ENCODE measurements around the gene GABRR1.

The GABRR1 gene

GRCh38 chr6:89215391-89215790 is 1.8 kb downstream of the GABRR1 start:
- Histone ChIP-seq H3K27ac (ENCODE audit: low read length) (no peak overlapping the region), H3K4me1 (ENCODE audit: control insufficient read depth in 1 of 2, insufficient read depth in 2 of 2, low read length in 2 of 2) (no peaks in the 10 kb centered on the region), H3K36me3 (ENCODE audit: control insufficient read depth in 1 of 2, insufficient read depth in 2 of 2, low read length in 2 of 2) (no peaks in the 10 kb centered on the region), H3K4me3 (ENCODE audit: low read depth in 1 of 2, low read length in 2 of 2) (no peak overlapping the region), H3K27me3 (ENCODE audit: low read depth, low read length) (no peaks in the 10 kb centered on the region), H3K9me3 (ENCODE audit: control insufficient read depth in 1 of 2, low read length in 2 of 2) (no peaks in the 10 kb centered on the region)

GRCh38 chr6:89214197-89214596 is 3.0 kb downstream of the GABRR1 start:
- Histone ChIP-seq H3K4me1 (ENCODE audit: control insufficient read depth in 1 of 2, insufficient read depth in 2 of 2, low read length in 2 of 2) (no peaks in the 10 kb centered on the region), H3K27me3 (ENCODE audit: low read depth, low read length) (no peaks in the 10 kb centered on the region), H3K27ac (ENCODE audit: low read length) (no peak overlapping the region), H3K4me3 (ENCODE audit: low read depth in 1 of 2, low read length in 2 of 2) (no peak overlapping the region), H3K9me3 (ENCODE audit: control insufficient read depth in 1 of 2, low read length in 2 of 2) (no peaks in the 10 kb centered on the region), H3K36me3 (ENCODE audit: control insufficient read depth in 1 of 2, insufficient read depth in 2 of 2, low read length in 2 of 2) (no peaks in the 10 kb centered on the region)

- Histone ChIP-seq H3K27ac (ENCODE audit: low read length) (no peak overlapping the region), H3K4me3 (ENCODE audit: low read depth in 1 of 2, low read length in 2 of 2) (no peak overlapping the region), H3K9me3 (ENCODE audit: control insufficient read depth in 1 of 2, low read length in 2 of 2) (no peaks in the 10 kb centered on the region), H3K4me1 (ENCODE audit: control insufficient read depth in 1 of 2, insufficient read depth in 2 of 2, low read length in 2 of 2) (no peaks in the 10 kb centered on the region), H3K27me3 (ENCODE audit: low read depth, low read length) (no peaks in the 10 kb centered on the region), H3K36me3 (ENCODE audit: control insufficient read depth in 1 of 2, insufficient read depth in 2 of 2, low read length in 2 of 2) (no peaks in the 10 kb centered on the region)
Measured at GRCh38 chr6:89212472-89212871, 4.7 kb downstream of the GABRR1 start.

GRCh38 chr6:89209457-89209856 is 7.7 kb downstream of the GABRR1 start:
- no peak overlapping the region for H3K27ac ChIP-seq (ENCODE audit: low read length)
- H3K4me3 ChIP-seq (ENCODE audit: low read depth in 1 of 2, low read length in 2 of 2), result no peak overlapping the region
- no peaks in the 10 kb centered on the region for H3K36me3 ChIP-seq (ENCODE audit: control insufficient read depth in 1 of 2, insufficient read depth in 2 of 2, low read length in 2 of 2)
- H3K4me1 ChIP-seq (ENCODE audit: control insufficient read depth in 1 of 2, insufficient read depth in 2 of 2, low read length in 2 of 2), result no peaks in the 10 kb centered on the region
- no peaks in the 10 kb centered on the region for H3K27me3 ChIP-seq (ENCODE audit: low read depth, low read length)
- H3K9me3 ChIP-seq (ENCODE audit: control insufficient read depth in 1 of 2, low read length in 2 of 2), result no peaks in the 10 kb centered on the region

- Histone ChIP-seq H3K4me1 (ENCODE audit: control insufficient read depth in 1 of 2, insufficient read depth in 2 of 2, low read length in 2 of 2) (no peaks in the 10 kb centered on the region), H3K4me3 (ENCODE audit: low read depth in 1 of 2, low read length in 2 of 2) (no peak overlapping the region), H3K27ac (ENCODE audit: low read length) (no peak overlapping the region), H3K36me3 (ENCODE audit: control insufficient read depth in 1 of 2, insufficient read depth in 2 of 2, low read length in 2 of 2) (no peaks in the 10 kb centered on the region), H3K27me3 (ENCODE audit: low read depth, low read length) (no peaks in the 10 kb centered on the region), H3K9me3 (ENCODE audit: control insufficient read depth in 1 of 2, low read length in 2 of 2) (no peaks in the 10 kb centered on the region)
Measured at GRCh38 chr6:89208551-89208950, 8.6 kb downstream of the GABRR1 start.

GRCh38 chr6:89205819-89206218 is 11.3 kb downstream of the GABRR1 start:
- H3K27me3 ChIP-seq (ENCODE audit: low read depth, low read length), result no peaks in the 10 kb centered on the region
- no peak overlapping the region for H3K27ac ChIP-seq (ENCODE audit: low read length)
- no peaks in the 10 kb centered on the region for H3K9me3 ChIP-seq (ENCODE audit: control insufficient read depth in 1 of 2, low read length in 2 of 2)
- no peak overlapping the region for H3K4me3 ChIP-seq (ENCODE audit: low read depth in 1 of 2, low read length in 2 of 2)
- H3K4me1 ChIP-seq (ENCODE audit: control insufficient read depth in 1 of 2, insufficient read depth in 2 of 2, low read length in 2 of 2), result no peaks in the 10 kb centered on the region
- H3K36me3 ChIP-seq (ENCODE audit: control insufficient read depth in 1 of 2, insufficient read depth in 2 of 2, low read length in 2 of 2), result no peaks in the 10 kb centered on the region

- H3K4me1 ChIP-seq (ENCODE audit: control insufficient read depth in 1 of 2, insufficient read depth in 2 of 2, low read length in 2 of 2), result no peaks in the 10 kb centered on the region
- H3K27ac ChIP-seq (ENCODE audit: low read length), result no peak overlapping the region
- no peaks in the 10 kb centered on the region for H3K27me3 ChIP-seq (ENCODE audit: low read depth, low read length)
- no peaks in the 10 kb centered on the region for H3K36me3 ChIP-seq (ENCODE audit: control insufficient read depth in 1 of 2, insufficient read depth in 2 of 2, low read length in 2 of 2)
- no peak overlapping the region for H3K4me3 ChIP-seq (ENCODE audit: low read depth in 1 of 2, low read length in 2 of 2)
- H3K9me3 ChIP-seq (ENCODE audit: control insufficient read depth in 1 of 2, low read length in 2 of 2), result no peaks in the 10 kb centered on the region
Measured at GRCh38 chr6:89204096-89204495, 13.1 kb downstream of the GABRR1 start.

- no peaks in the 10 kb centered on the region for H3K4me1 ChIP-seq (ENCODE audit: control insufficient read depth in 1 of 2, insufficient read depth in 2 of 2, low read length in 2 of 2)
- no peaks in the 10 kb centered on the region for H3K27me3 ChIP-seq (ENCODE audit: low read depth, low read length)
- H3K9me3 ChIP-seq (ENCODE audit: control insufficient read depth in 1 of 2, low read length in 2 of 2), result peaks cover 0 to under 1% of the 10 kb centered on the region in 2 donors
- no peak overlapping the region for H3K27ac ChIP-seq (ENCODE audit: low read length)
- no peak overlapping the region for H3K4me3 ChIP-seq (ENCODE audit: low read depth in 1 of 2, low read length in 2 of 2)
- no peaks in the 10 kb centered on the region for H3K36me3 ChIP-seq (ENCODE audit: control insufficient read depth in 1 of 2, insufficient read depth in 2 of 2, low read length in 2 of 2)
Measured at GRCh38 chr6:89200706-89201215, 16.4 kb downstream of the GABRR1 start.

GRCh38 chr6:89199579-89199978 is 17.6 kb downstream of the GABRR1 start:
- H3K27ac ChIP-seq (ENCODE audit: low read length), result no peak overlapping the region
- no peak overlapping the region for H3K4me3 ChIP-seq (ENCODE audit: low read depth in 1 of 2, low read length in 2 of 2)
- H3K27me3 ChIP-seq (ENCODE audit: low read depth, low read length), result no peaks in the 10 kb centered on the region
- H3K9me3 ChIP-seq (ENCODE audit: control insufficient read depth in 1 of 2, low read length in 2 of 2), result peaks cover 0 to 12% of the 10 kb centered on the region in 2 donors
- no peaks in the 10 kb centered on the region for H3K4me1 ChIP-seq (ENCODE audit: control insufficient read depth in 1 of 2, insufficient read depth in 2 of 2, low read length in 2 of 2)
- H3K36me3 ChIP-seq (ENCODE audit: control insufficient read depth in 1 of 2, insufficient read depth in 2 of 2, low read length in 2 of 2), result no peaks in the 10 kb centered on the region

GRCh38 chr6:89198235-89198634 is 18.9 kb downstream of the GABRR1 start:
- Histone ChIP-seq H3K9me3 (ENCODE audit: control insufficient read depth in 1 of 2, low read length in 2 of 2) (peaks cover 0 to 17% of the 10 kb centered on the region in 2 donors), H3K4me3 (ENCODE audit: low read depth in 1 of 2, low read length in 2 of 2) (no peak overlapping the region), H3K36me3 (ENCODE audit: control insufficient read depth in 1 of 2, insufficient read depth in 2 of 2, low read length in 2 of 2) (no peaks in the 10 kb centered on the region), H3K4me1 (ENCODE audit: control insufficient read depth in 1 of 2, insufficient read depth in 2 of 2, low read length in 2 of 2) (no peaks in the 10 kb centered on the region), H3K27me3 (ENCODE audit: low read depth, low read length) (no peaks in the 10 kb centered on the region), H3K27ac (ENCODE audit: low read length) (no peak overlapping the region)

GRCh38 chr6:89197141-89197540 is 20.0 kb downstream of the GABRR1 start:
- H3K9me3 ChIP-seq (ENCODE audit: control insufficient read depth in 1 of 2, low read length in 2 of 2), result peaks cover 0 to 17% of the 10 kb centered on the region in 2 donors
- H3K36me3 ChIP-seq (ENCODE audit: control insufficient read depth in 1 of 2, insufficient read depth in 2 of 2, low read length in 2 of 2), result no peaks in the 10 kb centered on the region
- H3K27me3 ChIP-seq (ENCODE audit: low read depth, low read length), result no peaks in the 10 kb centered on the region
- H3K4me1 ChIP-seq (ENCODE audit: control insufficient read depth in 1 of 2, insufficient read depth in 2 of 2, low read length in 2 of 2), result no peaks in the 10 kb centered on the region
- H3K27ac ChIP-seq (ENCODE audit: low read length), result no peak overlapping the region
- H3K4me3 ChIP-seq (ENCODE audit: low read depth in 1 of 2, low read length in 2 of 2), result no peak overlapping the region

- Histone ChIP-seq H3K4me3 (ENCODE audit: low read depth in 1 of 2, low read length in 2 of 2) (no peak overlapping the region), H3K27ac (ENCODE audit: low read length) (no peak overlapping the region), H3K27me3 (ENCODE audit: low read depth, low read length) (no peaks in the 10 kb centered on the region), H3K4me1 (ENCODE audit: control insufficient read depth in 1 of 2, insufficient read depth in 2 of 2, low read length in 2 of 2) (no peaks in the 10 kb centered on the region), H3K9me3 (ENCODE audit: control insufficient read depth in 1 of 2, low read length in 2 of 2) (peaks cover 0 to 17% of the 10 kb centered on the region in 2 donors), H3K36me3 (ENCODE audit: control insufficient read depth in 1 of 2, insufficient read depth in 2 of 2, low read length in 2 of 2) (no peaks in the 10 kb centered on the region)
Measured at GRCh38 chr6:89194559-89194958, 22.6 kb downstream of the GABRR1 start.
